Activated CD4-positive, alpha-beta memory T cell treated with anti-CD3 and anti-CD28 coated beads for 36 hours (primary cell): Measurements from ENCODE around the gene TMEM108. TPM values are rescaled to one million over a fixed set of nuclear protein-coding genes. Genes with fewer than 3 reads are reported as not detected.
"Not testable (repeated sequence)": the region's sequence is repeated elsewhere in the genome, so short reads cannot be mapped to it uniquely, and the experiment has no call there.

Source experiments
- CTCF ChIA-PET: fragments of 350-600 bp; sonication (Branson Sonifier 250); formaldehyde crosslinking; loops from one replicate; lab custom pipeline; 2021; ENCODE audit warnings: antibody characterized with exemption, inconsistent platforms; lab: Charles Lee
- POLR2A ChIA-PET: fragments of 350-600 bp; sonication (Branson Sonifier 250); formaldehyde crosslinking; loops from one replicate; lab custom pipeline; 2021; ENCODE audit warnings: antibody characterized with exemption; lab: Charles Lee
- DNase-seq: peaks from one replicate; pipeline ENCODE4 v3.0.0-alpha.2; 2020
- H3K27ac Mint-ChIP-seq: one replicate; pipeline ENCODE4 v1.8.0; 2021; ENCODE audit warnings: mixed read lengths
- H3K27me3 Mint-ChIP-seq: one replicate; pipeline ENCODE4 v1.8.0; 2021; ENCODE audit warnings: mixed read lengths
- H3K36me3 Mint-ChIP-seq: one replicate; pipeline ENCODE4 v1.8.0; 2021; ENCODE audit warnings: mixed read lengths
- H3K4me1 Mint-ChIP-seq: one replicate; pipeline ENCODE4 v1.8.0; 2021; ENCODE audit warnings: low read depth, mixed read lengths
- H3K4me3 Mint-ChIP-seq: one replicate; pipeline ENCODE4 v1.8.0; 2021; ENCODE audit warnings: mild to moderate bottlenecking, mixed read lengths
- H3K9me3 Mint-ChIP-seq: one replicate; pipeline ENCODE4 v1.8.0; 2021; ENCODE audit warnings: mixed read lengths
- intact Hi-C: fragments of 100-400 bp; cut with micrococcal nuclease; formaldehyde crosslinking; loops from one replicate; pipeline ENCODE4 v1.15.1; 2023
- total RNA-seq, 2 experiments: library from RNA; stranded (reverse); gene quantifications; one replicate each; pipeline ENCODE4 v1.2.3, GENCODE V29; 2021

The TMEM108 gene
- total RNA-seq = not detected

DNA sequence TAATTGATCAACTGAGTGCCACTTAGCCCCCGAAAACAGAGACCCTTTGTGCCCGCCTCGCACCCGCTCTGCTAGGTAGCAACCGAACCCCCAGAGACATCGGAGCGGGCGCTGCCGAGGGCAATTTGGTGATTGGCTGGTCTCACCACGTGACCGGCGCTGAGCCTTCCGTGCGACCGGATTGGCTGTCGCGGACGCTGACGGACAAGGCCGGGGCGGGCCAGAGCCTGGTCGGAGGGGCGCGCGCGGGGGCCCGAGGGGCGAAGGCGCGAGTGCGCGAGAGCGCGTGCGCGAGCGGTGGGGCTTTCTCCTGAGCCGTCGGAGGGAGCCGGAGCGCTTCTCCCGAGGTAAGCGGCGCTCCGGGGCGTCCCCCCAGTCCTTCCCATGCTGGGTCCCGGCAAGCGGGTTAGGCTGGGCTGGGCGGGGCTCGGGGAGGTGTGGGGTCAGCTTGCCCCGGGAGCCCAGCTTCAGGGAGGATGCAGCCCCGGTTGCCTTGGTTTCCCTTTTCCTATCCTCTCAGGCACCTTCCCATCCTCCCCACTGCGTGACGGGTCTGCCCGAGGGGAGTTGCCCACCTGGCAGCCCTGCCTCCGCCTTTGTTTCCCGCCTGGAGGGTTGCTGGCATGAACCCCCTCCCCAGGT, at the start of gene TMEM108:
Gene TMEM108, plus strand, starts transcription at position 303 of the 642 bp plus-strand sequence.
- Mint-ChIP-seq H3K4me1 (peaks cover 5% of the 10 kb centered on the region), H3K27me3 (peaks cover 39% of the 10 kb centered on the region), H3K9me3 (no peaks in the 10 kb centered on the region), H3K27ac (no peak within 1 kb of the TSS), H3K4me3 (no peak within 1 kb of the TSS), H3K36me3 (no peaks in the 10 kb centered on the region)
- intact Hi-C loops = loop anchor here (5.0 kb wide), 1 partner anchor 311 kb away; no protein-coding TSS in a partner anchor
- DNase-seq = peak; percentile 40
- CTCF ChIA-PET = interaction anchor here (1.1 kb wide), 1 partner anchor 312 kb away, joined by 3 read pairs; no protein-coding TSS in a partner anchor
- POLR2A ChIA-PET = no interaction called here

DNA sequence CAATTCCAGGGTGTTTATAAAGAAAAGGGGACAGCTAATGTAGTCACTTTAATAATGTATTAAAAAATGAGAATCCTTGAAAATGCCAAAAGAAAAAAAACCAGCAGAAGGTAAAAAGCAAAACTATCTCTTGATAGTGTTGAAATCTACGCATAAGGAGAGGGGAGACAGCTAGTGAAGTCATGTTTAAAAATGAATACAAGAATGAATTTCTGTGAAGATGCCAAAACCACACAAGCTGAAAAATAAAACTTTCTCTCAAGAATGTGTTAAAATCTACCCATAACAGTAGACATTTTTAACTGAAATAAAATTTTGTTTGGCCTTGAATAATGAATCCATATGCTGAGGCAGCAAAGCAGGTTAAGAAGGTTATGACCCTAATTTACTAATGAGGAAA, 42.2 kb upstream of the TMEM108 start:
- ChIA-PET POLR2A (no interaction called here), CTCF (interaction anchor here (0.7 kb wide), 1 partner anchor 338 kb away, joined by 3 read pairs; no protein-coding TSS in a partner anchor)
- Mint-ChIP-seq H3K27me3 (no peaks in the 10 kb centered on the region), H3K4me1 (no peaks in the 10 kb centered on the region), H3K36me3 (no peaks in the 10 kb centered on the region), H3K9me3 (no peaks in the 10 kb centered on the region), H3K4me3 (no peak overlapping the region), H3K27ac (no peak overlapping the region)
- intact Hi-C loops = no loop called here
- DNase-seq = no peak

GRCh38 chr3:132997404-132998185, 40.6 kb upstream of the TMEM108 start:
- Mint-ChIP-seq H3K4me3 (no peak overlapping the region), H3K9me3 (no peaks in the 10 kb centered on the region), H3K27me3 (no peaks in the 10 kb centered on the region), H3K27ac (no peak overlapping the region), H3K4me1 (no peaks in the 10 kb centered on the region), H3K36me3 (no peaks in the 10 kb centered on the region)
- ChIA-PET POLR2A (no interaction called here), CTCF (no interaction called here)
- DNase-seq = no peak
- intact Hi-C loops = no loop called here

GRCh38 chr3:133005032-133005431, 33.2 kb upstream of the TMEM108 start:
- H3K36me3 Mint-ChIP-seq, H3K27ac Mint-ChIP-seq, CTCF ChIA-PET, H3K9me3 Mint-ChIP-seq, H3K27me3 Mint-ChIP-seq, H3K4me3 Mint-ChIP-seq, POLR2A ChIA-PET, intact Hi-C loops, H3K4me1 Mint-ChIP-seq, DNase-seq: not testable (repeated sequence)

GRCh38 chr3:133007601-133008000, 30.6 kb upstream of the TMEM108 start:
- DNase-seq = no peak
- H3K36me3 Mint-ChIP-seq = peaks cover 2% of the 10 kb centered on the region
- no peak overlapping the region for H3K27ac Mint-ChIP-seq
- peaks cover 3% of the 10 kb centered on the region for H3K27me3 Mint-ChIP-seq
- CTCF ChIA-PET = no interaction called here
- intact Hi-C loops = no loop called here
- H3K4me3 Mint-ChIP-seq = no peak overlapping the region
- POLR2A ChIA-PET = no interaction called here
- no peaks in the 10 kb centered on the region for H3K4me1 Mint-ChIP-seq
- peaks cover 20% of the 10 kb centered on the region for H3K9me3 Mint-ChIP-seq

- Mint-ChIP-seq H3K27ac (no peak overlapping the region), H3K9me3 (peaks cover 19% of the 10 kb centered on the region), H3K4me3 (no peak overlapping the region), H3K4me1 (no peaks in the 10 kb centered on the region), H3K27me3 (peaks cover 5% of the 10 kb centered on the region), H3K36me3 (peaks cover 2% of the 10 kb centered on the region)
- intact Hi-C loops = no loop called here
- ChIA-PET CTCF (no interaction called here), POLR2A (no interaction called here)
- no peak for DNase-seq
These were observed 23.9 kb upstream of the TMEM108 start for GRCh38 chr3:133014325-133014724.

- H3K9me3 Mint-ChIP-seq = peaks cover 13% of the 10 kb centered on the region
- CTCF ChIA-PET, H3K27me3 Mint-ChIP-seq, intact Hi-C loops, H3K4me1 Mint-ChIP-seq, POLR2A ChIA-PET, H3K27ac Mint-ChIP-seq, H3K36me3 Mint-ChIP-seq, H3K4me3 Mint-ChIP-seq, DNase-seq: not testable (repeated sequence)
These were observed 22.6 kb upstream of the TMEM108 start for GRCh38 chr3:133015573-133015972.

GRCh38 chr3:133016838-133017309, 21.3 kb upstream of the TMEM108 start:
- Mint-ChIP-seq H3K36me3 (peaks cover 2% of the 10 kb centered on the region), H3K27ac (no peak overlapping the region), H3K27me3 (peaks cover 5% of the 10 kb centered on the region), H3K9me3 (peaks cover 6% of the 10 kb centered on the region), H3K4me3 (no peak overlapping the region), H3K4me1 (no peaks in the 10 kb centered on the region)
- intact Hi-C loops = no loop called here
- CTCF ChIA-PET = interaction anchor here (0.7 kb wide), 1 partner anchor 1281 kb away, joined by 3 read pairs; no protein-coding TSS in a partner anchor
- DNase-seq = no peak
- POLR2A ChIA-PET = no interaction called here

- Mint-ChIP-seq H3K36me3 (no peaks in the 10 kb centered on the region), H3K27me3 (peaks cover 3% of the 10 kb centered on the region), H3K9me3 (no peaks in the 10 kb centered on the region), H3K27ac (no peak overlapping the region), H3K4me1 (no peaks in the 10 kb centered on the region), H3K4me3 (no peak overlapping the region)
- ChIA-PET CTCF (no interaction called here), POLR2A (no interaction called here)
- DNase-seq = no peak
- intact Hi-C loops = no loop called here
These were observed 19.3 kb upstream of the TMEM108 start for GRCh38 chr3:133018921-133019320.

DNA sequence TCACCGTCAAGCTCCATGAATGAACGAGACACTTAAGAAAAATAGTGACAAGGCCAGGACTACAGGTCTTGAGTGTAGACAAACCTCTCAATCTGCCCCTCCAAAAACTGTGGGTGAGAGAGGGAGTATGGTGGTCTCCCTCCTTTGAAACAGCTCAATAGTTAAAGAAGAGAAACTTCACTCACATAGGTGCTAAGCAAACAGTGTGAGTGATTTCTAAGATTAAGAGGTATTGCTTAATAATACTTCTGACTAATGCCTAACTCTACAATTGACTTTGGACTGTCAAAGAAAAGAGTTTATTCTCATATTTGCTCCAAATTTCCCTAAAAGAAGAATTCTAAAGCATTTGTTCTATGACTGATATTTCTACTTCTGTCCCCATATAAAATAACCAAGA, 17.0 kb upstream of the TMEM108 start:
- intact Hi-C loops = no loop called here
- no peak overlapping the region for H3K27ac Mint-ChIP-seq
- H3K9me3 Mint-ChIP-seq = no peaks in the 10 kb centered on the region
- no peaks in the 10 kb centered on the region for H3K36me3 Mint-ChIP-seq
- H3K4me1 Mint-ChIP-seq = no peaks in the 10 kb centered on the region
- POLR2A ChIA-PET = no interaction called here
- no peak overlapping the region for H3K4me3 Mint-ChIP-seq
- no peak for DNase-seq
- peaks cover 3% of the 10 kb centered on the region for H3K27me3 Mint-ChIP-seq
- CTCF ChIA-PET = no interaction called here

DNA sequence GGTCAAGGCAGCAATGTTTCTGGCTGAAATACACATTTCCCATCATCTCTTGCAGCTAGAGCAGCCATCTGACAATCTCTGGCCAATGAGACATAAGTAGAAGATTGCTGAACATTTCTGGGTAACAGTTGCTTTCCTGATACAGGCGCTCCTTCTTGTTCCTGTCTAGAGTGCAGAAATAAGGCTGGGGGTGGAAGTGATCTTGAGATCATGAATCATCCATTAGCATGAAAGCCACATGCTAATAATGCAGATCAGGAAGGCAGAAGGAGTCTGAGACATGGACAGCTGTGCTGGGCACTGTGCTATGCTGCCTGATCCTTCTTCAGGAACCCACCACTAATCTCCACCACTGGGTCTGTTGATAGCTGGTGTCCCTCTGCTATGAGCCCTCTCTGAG, 14.8 kb upstream of the TMEM108 start:
- Mint-ChIP-seq H3K27me3 (peaks cover 1% of the 10 kb centered on the region), H3K4me3 (no peak overlapping the region), H3K4me1 (no peaks in the 10 kb centered on the region), H3K36me3 (no peaks in the 10 kb centered on the region), H3K9me3 (no peaks in the 10 kb centered on the region), H3K27ac (no peak overlapping the region)
- ChIA-PET CTCF (interaction anchor here (1.7 kb wide), 1 partner anchor 9 kb away, joined by 4 read pairs; no protein-coding TSS in a partner anchor), POLR2A (no interaction called here)
- intact Hi-C loops = no loop called here
- DNase-seq = no peak

- Mint-ChIP-seq H3K36me3 (no peaks in the 10 kb centered on the region), H3K27ac (no peak overlapping the region), H3K27me3 (no peaks in the 10 kb centered on the region), H3K4me1 (no peaks in the 10 kb centered on the region), H3K9me3 (no peaks in the 10 kb centered on the region), H3K4me3 (no peak overlapping the region)
- intact Hi-C loops = no loop called here
- ChIA-PET CTCF (no interaction called here), POLR2A (no interaction called here)
- no peak for DNase-seq
These were observed 12.6 kb upstream of the TMEM108 start for GRCh38 chr3:133025546-133025945.
